Endothelial cell of umbilical vein (primary cell): Measurements from ENCODE around the gene RNF146.

ENCODE experiments used
- EZH2 ChIP-seq: IDR thresholded peaks from 2 replicates; pipeline ENCODE4 v1.6.1; 2012; ENCODE audit warnings: borderline replicate concordance, low read depth, mild to moderate bottlenecking, moderate library complexity, low read length, inconsistent platforms; ENCODE audit not compliant: severe bottlenecking
- JUN ChIP-seq: IDR thresholded peaks from 2 replicates; pipeline ENCODE4 v1.6.1; 2011; ENCODE audit warnings: borderline replicate concordance, low read depth; ENCODE audit not compliant: insufficient read length, insufficient read depth
- MYC ChIP-seq: IDR thresholded peaks from one replicate; pipeline ENCODE4 v1.6.1; 2011; ENCODE audit warnings: mild to moderate bottlenecking, low read depth, low read length
- POLR2A ChIP-seq: IDR thresholded peaks from 2 replicates; pipeline ENCODE4 v1.6.1; 2012; ENCODE audit warnings: low read depth, mild to moderate bottlenecking, control low read depth, low read length
- TF ChIP-seq, protein P1 (sequence below), 2 donors: IDR thresholded peaks; 1 replicate in 1 of 2; 2 replicates in 1 of 2; pipeline ENCODE4 v1.5.1; 2011; ENCODE audit warnings: low read length in 2 of 2, mild to moderate bottlenecking in 2 of 2, moderate library complexity in 2 of 2, control low read depth in 1 of 2, inconsistent platforms in 1 of 2, low read depth in 1 of 2; ENCODE audit not compliant: insufficient read depth in 1 of 2; ENCODE audit errors: extremely low read depth in 1 of 2

- TF ChIP-seq, protein P1, sequence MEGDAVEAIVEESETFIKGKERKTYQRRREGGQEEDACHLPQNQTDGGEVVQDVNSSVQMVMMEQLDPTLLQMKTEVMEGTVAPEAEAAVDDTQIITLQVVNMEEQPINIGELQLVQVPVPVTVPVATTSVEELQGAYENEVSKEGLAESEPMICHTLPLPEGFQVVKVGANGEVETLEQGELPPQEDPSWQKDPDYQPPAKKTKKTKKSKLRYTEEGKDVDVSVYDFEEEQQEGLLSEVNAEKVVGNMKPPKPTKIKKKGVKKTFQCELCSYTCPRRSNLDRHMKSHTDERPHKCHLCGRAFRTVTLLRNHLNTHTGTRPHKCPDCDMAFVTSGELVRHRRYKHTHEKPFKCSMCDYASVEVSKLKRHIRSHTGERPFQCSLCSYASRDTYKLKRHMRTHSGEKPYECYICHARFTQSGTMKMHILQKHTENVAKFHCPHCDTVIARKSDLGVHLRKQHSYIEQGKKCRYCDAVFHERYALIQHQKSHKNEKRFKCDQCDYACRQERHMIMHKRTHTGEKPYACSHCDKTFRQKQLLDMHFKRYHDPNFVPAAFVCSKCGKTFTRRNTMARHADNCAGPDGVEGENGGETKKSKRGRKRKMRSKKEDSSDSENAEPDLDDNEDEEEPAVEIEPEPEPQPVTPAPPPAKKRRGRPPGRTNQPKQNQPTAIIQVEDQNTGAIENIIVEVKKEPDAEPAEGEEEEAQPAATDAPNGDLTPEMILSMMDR (IDR thresholded peaks at IDR 0.05; ENCODE audit: extremely low read depth in 1 of 2, insufficient read depth in 1 of 2, low read depth in 1 of 2, low read length in 2 of 2): no peak
- TF ChIP-seq POLR2A (no peak), EZH2 (no peak), JUN (no peak), MYC (no peak)
Observed at GRCh38 chr6:127303917-127304316, 37.3 kb downstream of the RNF146 start.
